Ovary (tissue), 9 donors: ENCODE results near the gene LRRC34. TPM values are rescaled to one million over a fixed set of nuclear protein-coding genes. Genes with fewer than 3 reads are reported as not detected.

Experiments used
- DNase-seq, 5 donors: peaks; one replicate each; pipeline ENCODE4 v3.0.0-alpha.2; 2019 to 2020
- H3K27ac ChIP-seq, 2 donors: fragments of 200-600 bp; one replicate each; pipeline versions ENCODE4 v1.5.1 to v1.8.0; 2019 to 2022
- H3K27me3 ChIP-seq: fragments of 200-600 bp; one replicate; pipeline ENCODE4 v1.8.0; 2022
- H3K36me3 ChIP-seq: fragments of 200-600 bp; sonication (generic); one replicate; pipeline ENCODE4 v1.5.1; 2019
- H3K4me1 ChIP-seq: one replicate; pipeline ENCODE4 v1.8.1; 2013; ENCODE audit warnings: mild to moderate bottlenecking, moderate library complexity; ENCODE audit not compliant: insufficient read depth
- H3K4me3 ChIP-seq: fragments of 200-600 bp; sonication (generic); one replicate; pipeline ENCODE4 v1.5.1; 2017
- H3K9me3 ChIP-seq, 2 donors: fragments of 200-600 bp in 1 of 2; sonication (generic) in 1 of 2; one replicate each; pipeline versions ENCODE4 v1.5.1 to v1.8.1; 2013 to 2019; ENCODE audit warnings: mild to moderate bottlenecking in 1 of 2, moderate library complexity in 1 of 2
- EP300 ChIP-seq: sonication (generic); formaldehyde crosslinking; IDR thresholded peaks from one replicate; pipeline ENCODE4 v1.6.1; 2017; ENCODE audit warnings: antibody characterized with exemption
- POLR2A ChIP-seq: fragments of 450-650 bp; IDR thresholded peaks from one replicate; pipeline ENCODE4 v1.6.1; 2017; ENCODE audit warnings: antibody characterized with exemption, mild to moderate bottlenecking, moderate library complexity
- WGBS, 3 donors: extraction: QIAGEN DNeasy Blood & Tissue Kit in 1 of 3; methylation state at CpG; one replicate each; pipeline versions ENCODE4 v1.1.5 to v1.1.7; 2013 to 2017; 5-methylcytosine and 5-hydroxymethylcytosine counted together
- intact Hi-C, 4 donors: fragments of 100-400 bp; cut with DNase I; formaldehyde crosslinking; loops; one replicate each; pipeline versions ENCODE4 v1.11.0 to v1.15.1; 2022 to 2023
- polyA plus RNA-seq, 2 donors: library from polyadenylated mRNA; stranded (reverse); fragments of 200-250 nt in 1 of 2; fragments of 350-450 nt in 1 of 2; fragmentation: Illumina TruSeq in 1 of 2; extraction: RNeasy Lipid Tissue Mini Kit (QIAGEN cat#74804) in 1 of 2; gene quantifications; one replicate each; pipeline ENCODE4 v1.2.3, GENCODE V29; 2013 to 2014
- total RNA-seq, 7 donors: library from RNA; depleted of rRNA in 2 of 7; stranded (reverse); fragments of >200 nt in 2 of 7; fragmentation: NEBNext Ultra II Directional in 3 of 7; extraction: Animal tissue kit (Norgen Biotek cat#: 25700) in 3 of 7; gene quantifications; one replicate each; pipeline versions ENCODE4 v1.1.0 to v1.2.4, GENCODE V29; 2016 to 2023
- TF ChIP-seq, protein P1 (sequence below), 3 donors: fragments of 450-650 bp in 2 of 3; fragments of 200-600 bp in 1 of 3; IDR thresholded peaks; one replicate each; pipeline versions ENCODE4 v1.5.1 to v1.8.0; 2016 to 2022; ENCODE audit warnings: antibody characterized with exemption in 3 of 3, mild to moderate bottlenecking in 1 of 3
- donor health status: DM: no; HTN: no; CAD: no; lungs with moderate emphysema.
- donor health status: DM: no; HTN: no; CAD: no.
- donor health status: Bipolar disorder and iron deficiency.
- donor health status: DM: yes; HTN: yes; CAD: no.
- donor health status: DM: no; HTN: no; CAD: no.
- donor health status: DM: yes; HTN: yes; CAD: no.

LRRC34 gene
- total and polyA plus RNA-seq, 9 donors: 1.7 to 8.1 (median 4.3) TPM

DNA sequence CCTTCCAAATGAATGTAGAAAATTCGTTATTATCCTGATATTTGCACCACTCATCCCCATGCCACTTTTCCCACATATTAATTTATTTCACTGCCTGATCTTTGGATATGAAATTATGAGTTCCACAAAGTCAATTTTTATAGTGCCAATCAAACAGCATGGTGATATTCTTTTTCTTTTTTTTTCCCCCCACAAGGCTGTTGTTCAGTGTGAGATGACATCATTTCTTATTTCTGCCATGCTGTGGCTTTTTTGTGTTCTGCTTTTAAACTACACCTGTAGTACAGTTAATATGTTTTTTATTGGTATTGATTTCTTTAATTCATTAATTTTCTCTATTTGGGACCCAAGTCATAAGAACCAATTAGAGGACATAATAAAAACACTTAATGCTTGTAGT lies 24.9 kb downstream of the LRRC34 start:
- Histone ChIP-seq H3K4me3 (no peak overlapping the region), H3K27ac (no peak overlapping the region), H3K27me3 (no peaks in the 10 kb centered on the region), H3K4me1 (no peaks in the 10 kb centered on the region), H3K36me3 (no peaks in the 10 kb centered on the region), H3K9me3 (no peaks in the 10 kb centered on the region)
- intact Hi-C loops: no loop called here
- 70 to 86% (median 71%) methylated on average over 1 of the region's 1 CpG for WGBS, 3 donors
- TF ChIP-seq EP300 (no peak), POLR2A (no peak)
- TF ChIP-seq, protein P1, sequence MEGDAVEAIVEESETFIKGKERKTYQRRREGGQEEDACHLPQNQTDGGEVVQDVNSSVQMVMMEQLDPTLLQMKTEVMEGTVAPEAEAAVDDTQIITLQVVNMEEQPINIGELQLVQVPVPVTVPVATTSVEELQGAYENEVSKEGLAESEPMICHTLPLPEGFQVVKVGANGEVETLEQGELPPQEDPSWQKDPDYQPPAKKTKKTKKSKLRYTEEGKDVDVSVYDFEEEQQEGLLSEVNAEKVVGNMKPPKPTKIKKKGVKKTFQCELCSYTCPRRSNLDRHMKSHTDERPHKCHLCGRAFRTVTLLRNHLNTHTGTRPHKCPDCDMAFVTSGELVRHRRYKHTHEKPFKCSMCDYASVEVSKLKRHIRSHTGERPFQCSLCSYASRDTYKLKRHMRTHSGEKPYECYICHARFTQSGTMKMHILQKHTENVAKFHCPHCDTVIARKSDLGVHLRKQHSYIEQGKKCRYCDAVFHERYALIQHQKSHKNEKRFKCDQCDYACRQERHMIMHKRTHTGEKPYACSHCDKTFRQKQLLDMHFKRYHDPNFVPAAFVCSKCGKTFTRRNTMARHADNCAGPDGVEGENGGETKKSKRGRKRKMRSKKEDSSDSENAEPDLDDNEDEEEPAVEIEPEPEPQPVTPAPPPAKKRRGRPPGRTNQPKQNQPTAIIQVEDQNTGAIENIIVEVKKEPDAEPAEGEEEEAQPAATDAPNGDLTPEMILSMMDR (IDR thresholded peaks at IDR 0.05): no peak
- DNase-seq: no peak

DNA sequence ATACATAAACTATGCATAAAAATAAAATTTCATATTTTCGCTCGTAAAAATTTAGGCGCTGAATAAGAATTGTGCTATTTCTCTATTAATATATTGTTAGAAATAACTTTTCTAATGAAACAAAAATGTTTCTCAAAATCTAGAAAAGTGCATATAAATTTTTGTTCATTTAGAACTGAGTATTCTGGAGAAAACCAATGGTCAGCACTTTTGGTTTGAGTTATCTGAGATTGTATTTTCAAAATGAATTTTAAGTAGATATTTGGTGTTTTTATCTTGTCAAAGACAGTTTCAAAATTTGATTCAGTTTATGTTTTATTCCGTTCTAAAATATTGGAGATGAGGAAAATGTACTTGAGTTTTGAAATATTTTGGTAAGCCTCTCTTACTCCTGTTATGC lies 25.6 kb downstream of the LRRC34 start:
- no peak overlapping the region for H3K4me3 ChIP-seq
- 94 to 98% (median 94%) methylated on average over 4 of the region's 4 CpGs for WGBS, 3 donors
- no peak for DNase-seq
- intact Hi-C loops: no loop called here
- no peaks in the 10 kb centered on the region for H3K36me3 ChIP-seq
- no peak for TF ChIP-seq EP300
- TF ChIP-seq POLR2A: no peak
- TF ChIP-seq, protein P1 (IDR thresholded peaks at IDR 0.05): no peak
- no peaks in the 10 kb centered on the region for H3K27me3 ChIP-seq
- no peak overlapping the region for H3K27ac ChIP-seq
- H3K4me1 ChIP-seq: no peaks in the 10 kb centered on the region
- H3K9me3 ChIP-seq: no peaks in the 10 kb centered on the region

DNA sequence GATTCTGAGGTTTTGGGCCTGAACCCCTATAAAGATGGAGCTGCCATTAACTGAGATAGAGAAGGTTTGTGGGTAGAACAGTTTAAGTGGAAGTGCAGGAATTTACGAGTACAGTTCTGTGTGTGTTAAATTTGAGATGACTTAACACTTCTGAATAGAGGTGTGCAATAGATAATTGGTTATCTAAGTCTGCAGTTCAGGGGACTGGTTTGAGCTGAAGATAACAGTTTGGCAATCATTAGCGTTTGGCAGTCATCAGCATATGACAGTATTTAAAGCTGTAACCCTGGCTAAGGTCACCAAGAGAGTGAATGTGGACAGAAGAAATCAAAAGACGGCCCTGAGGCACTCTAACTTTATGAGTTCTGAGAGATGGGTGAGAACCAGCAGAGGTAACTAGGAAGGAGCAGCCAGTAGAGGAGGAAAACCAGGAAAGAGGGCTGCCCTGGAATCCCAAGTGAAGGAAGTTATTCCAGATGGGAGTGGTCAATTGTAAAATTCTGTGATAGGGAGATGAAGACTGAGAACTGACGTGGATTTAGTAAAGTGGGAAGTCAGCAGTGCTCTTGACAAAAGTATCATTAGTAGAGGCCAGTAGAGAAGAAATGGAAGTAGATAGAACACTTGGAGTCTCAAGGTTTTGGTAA lies 31.4 kb downstream of the LRRC34 start:
- no peak for DNase-seq
- Histone ChIP-seq H3K27me3 (no peaks in the 10 kb centered on the region), H3K4me1 (no peaks in the 10 kb centered on the region), H3K4me3 (no peak overlapping the region), H3K27ac (no peak overlapping the region), H3K9me3 (no peaks in the 10 kb centered on the region), H3K36me3 (no peaks in the 10 kb centered on the region)
- intact Hi-C loops: no loop called here
- 87 to 90% (median 90%) methylated on average over 4 of the region's 4 CpGs for WGBS, 3 donors
- TF ChIP-seq EP300: no peak
- TF ChIP-seq, protein P1 (IDR thresholded peaks at IDR 0.05): no peak
- no peak for TF ChIP-seq POLR2A

DNA sequence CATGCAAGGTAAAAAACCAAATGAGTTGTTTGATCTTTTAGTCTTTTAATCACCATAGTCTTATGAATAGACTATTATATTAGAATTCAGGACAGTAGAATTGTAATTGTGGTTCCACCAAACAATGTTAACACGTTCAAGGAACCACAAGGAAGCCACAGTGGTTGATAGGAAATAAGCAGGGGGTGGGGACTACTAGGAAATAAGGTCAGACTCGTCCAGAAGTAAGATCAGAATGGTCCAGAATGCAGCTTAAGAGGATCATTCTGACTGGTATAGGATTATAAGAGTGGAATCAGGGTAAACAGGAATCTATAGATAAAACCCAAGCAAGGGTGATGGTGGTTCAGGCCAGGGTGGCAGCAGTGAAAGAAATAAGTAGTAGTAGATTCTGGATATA lies 32.0 kb downstream of the LRRC34 start:
- H3K36me3 ChIP-seq: no peaks in the 10 kb centered on the region

More for the DNA sequence above, 32.0 kb downstream of the LRRC34 start:
- TF ChIP-seq EP300 (no peak), POLR2A (no peak)
- TF ChIP-seq, protein P1 (IDR thresholded peaks at IDR 0.05): no peak
- H3K4me1 ChIP-seq: no peaks in the 10 kb centered on the region
- no peak overlapping the region for H3K27ac ChIP-seq
- H3K9me3 ChIP-seq: no peaks in the 10 kb centered on the region
- H3K27me3 ChIP-seq: no peaks in the 10 kb centered on the region
- WGBS, 3 donors: 63 to 68% (median 66%) methylated on average over 2 of the region's 2 CpGs
- intact Hi-C loops: no loop called here
- DNase-seq: no peak
- no peak overlapping the region for H3K4me3 ChIP-seq
